Adipocyte (in vitro differentiated cells): ENCODE results near the gene MSI2.

ENCODE experiments used
- DNase-seq: peaks from one replicate; pipeline ENCODE4 v3.0.0-alpha.2; 2015; ENCODE audit warnings: low read depth
- H3K27me3 ChIP-seq: replicated peaks from 2 replicates; pipeline ENCODE4 v1.7.0; 2013; ENCODE audit warnings: mild to moderate bottlenecking, low read length, moderate library complexity; ENCODE audit not compliant: control insufficient read depth, insufficient read depth
- H3K36me3 ChIP-seq: 2 replicates; pipeline ENCODE4 v1.7.0; 2013; ENCODE audit warnings: low read length, mild to moderate bottlenecking, moderate library complexity; ENCODE audit not compliant: control insufficient read depth, insufficient read depth, severe bottlenecking
- H3K4me1 ChIP-seq: 2 replicates; pipeline ENCODE4 v1.7.0; 2013; ENCODE audit warnings: mild to moderate bottlenecking, low read length, moderate library complexity; ENCODE audit not compliant: control insufficient read depth, insufficient read depth
- H3K4me3 ChIP-seq: 2 replicates; pipeline ENCODE4 v1.7.0; 2013; ENCODE audit warnings: mild to moderate bottlenecking, low read length, moderate library complexity
- H3K9ac ChIP-seq: 2 replicates; pipeline ENCODE4 v1.7.0; 2013; ENCODE audit warnings: mild to moderate bottlenecking, low read length, moderate library complexity
- H3K9me3 ChIP-seq: 2 replicates; pipeline ENCODE4 v1.7.0; 2013; ENCODE audit warnings: mild to moderate bottlenecking, low read length, moderate library complexity; ENCODE audit not compliant: control insufficient read depth

The MSI2 gene

DNA sequence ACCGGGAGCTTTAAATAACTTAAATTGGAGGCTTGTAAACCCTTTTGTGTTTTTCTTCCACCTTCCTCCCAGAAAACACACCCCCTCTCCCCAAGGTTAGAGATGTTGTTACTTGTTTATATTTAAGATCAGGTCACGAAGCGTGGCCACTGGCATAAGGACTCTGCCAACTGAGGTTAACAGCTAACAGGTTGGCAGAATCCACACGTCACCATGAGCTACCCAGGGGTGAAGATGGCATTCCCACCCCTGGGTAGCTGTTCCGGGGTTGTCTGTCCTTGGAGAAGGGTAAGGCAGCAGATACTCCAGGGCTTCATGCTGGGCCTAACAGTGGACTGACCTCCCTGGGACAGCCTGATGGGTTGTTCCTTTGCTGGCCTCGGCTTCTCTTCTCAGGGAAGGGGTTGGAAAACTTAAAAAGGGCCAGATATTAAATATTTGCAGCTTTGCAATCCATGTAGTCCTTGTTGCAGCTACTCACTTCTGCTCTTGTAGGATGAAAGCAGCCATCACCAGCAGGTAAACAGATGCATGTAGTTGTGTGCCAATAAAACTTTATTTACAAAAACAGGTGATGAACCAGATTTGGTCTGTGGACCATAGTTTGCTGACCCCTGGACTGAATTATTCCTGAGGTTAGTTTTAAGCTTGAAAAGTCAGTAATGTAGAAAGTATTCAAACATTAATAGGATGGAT, 148.6 kb downstream of the MSI2 start:
- H3K9ac ChIP-seq = no peak overlapping the region
- H3K4me1 ChIP-seq = no peaks in the 10 kb centered on the region
- H3K27me3 ChIP-seq = no peaks in the 10 kb centered on the region
- no peaks in the 10 kb centered on the region for H3K36me3 ChIP-seq
- no peak overlapping the region for H3K4me3 ChIP-seq
- no peak for DNase-seq
- no peaks in the 10 kb centered on the region for H3K9me3 ChIP-seq

DNA sequence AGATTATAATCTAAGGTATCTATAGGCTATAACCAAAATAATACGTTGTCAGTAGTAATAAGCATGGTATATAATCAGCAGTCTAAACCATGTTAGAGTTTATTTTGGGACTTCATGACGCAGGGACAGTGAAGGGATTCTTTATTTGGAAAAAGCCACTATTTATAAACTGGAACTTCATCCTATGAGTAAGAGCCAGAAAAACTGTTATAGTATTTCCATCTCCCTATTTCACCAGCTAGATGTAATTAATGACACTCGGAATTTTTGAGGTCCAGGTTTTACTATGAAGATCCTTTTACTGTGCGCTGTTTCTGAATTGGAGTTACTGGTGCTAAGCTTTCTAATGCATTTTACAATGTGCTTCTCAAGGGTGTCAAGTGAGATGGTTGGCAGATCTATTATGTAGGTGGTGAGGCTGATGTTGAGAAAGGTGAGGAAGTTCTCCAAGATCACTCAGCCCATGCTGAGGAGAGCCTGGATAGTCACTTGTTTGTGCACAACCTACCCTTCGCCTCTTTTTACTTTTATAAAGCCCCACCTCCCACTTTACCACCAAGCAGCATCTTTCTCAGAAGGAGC, 149.3 kb downstream of the MSI2 start:
- DNase-seq = no peak
- Histone ChIP-seq H3K4me1 (no peaks in the 10 kb centered on the region), H3K9ac (no peak overlapping the region), H3K4me3 (no peak overlapping the region), H3K36me3 (no peaks in the 10 kb centered on the region), H3K27me3 (no peaks in the 10 kb centered on the region), H3K9me3 (no peaks in the 10 kb centered on the region)

DNA sequence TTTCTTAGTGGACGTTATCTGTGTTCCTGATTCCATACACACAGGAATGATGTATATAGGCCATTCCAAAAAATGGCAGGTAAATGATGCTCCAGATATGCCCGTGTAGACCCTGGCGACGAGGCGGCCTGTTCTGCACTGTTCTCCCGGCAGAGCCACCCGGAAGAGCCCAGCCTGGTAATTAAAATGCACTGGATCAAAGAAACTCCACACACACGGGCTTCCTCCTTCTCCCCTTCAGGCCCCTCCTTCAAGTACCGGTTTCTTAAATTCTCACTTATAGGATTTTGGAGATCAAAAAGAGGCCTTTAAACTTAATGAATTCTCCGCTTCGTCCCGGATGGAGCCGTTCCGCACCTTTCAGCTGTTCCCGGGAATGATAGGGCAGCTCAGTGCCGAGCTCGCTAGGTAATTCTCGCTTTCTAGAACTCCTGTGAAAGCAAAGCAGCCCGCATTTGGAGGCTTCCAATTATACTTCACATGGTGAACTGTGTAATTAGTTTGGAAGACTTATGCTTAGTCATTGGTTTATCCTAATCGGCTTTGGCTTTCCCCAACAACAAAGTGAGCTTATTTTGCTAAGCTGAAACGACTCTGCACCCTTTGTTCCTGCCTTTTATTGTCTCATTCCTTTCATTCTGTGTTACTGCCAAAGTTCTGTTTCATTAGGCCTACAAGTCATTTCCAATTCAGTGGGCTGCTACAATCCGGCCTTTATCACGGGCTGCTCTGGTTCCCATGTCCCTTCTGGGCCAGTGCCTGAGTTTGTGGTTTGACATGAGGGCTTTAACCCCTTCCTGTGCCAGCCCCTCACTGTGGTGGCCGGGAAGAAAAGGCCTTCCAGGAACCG, 150.0 kb downstream of the MSI2 start:
- H3K36me3 ChIP-seq = no peaks in the 10 kb centered on the region
- H3K9me3 ChIP-seq = no peaks in the 10 kb centered on the region
- no peak overlapping the region for H3K9ac ChIP-seq
- no peaks in the 10 kb centered on the region for H3K4me1 ChIP-seq
- no peaks in the 10 kb centered on the region for H3K27me3 ChIP-seq
- H3K4me3 ChIP-seq = no peak overlapping the region
- peak; percentile 32 for DNase-seq

DNA sequence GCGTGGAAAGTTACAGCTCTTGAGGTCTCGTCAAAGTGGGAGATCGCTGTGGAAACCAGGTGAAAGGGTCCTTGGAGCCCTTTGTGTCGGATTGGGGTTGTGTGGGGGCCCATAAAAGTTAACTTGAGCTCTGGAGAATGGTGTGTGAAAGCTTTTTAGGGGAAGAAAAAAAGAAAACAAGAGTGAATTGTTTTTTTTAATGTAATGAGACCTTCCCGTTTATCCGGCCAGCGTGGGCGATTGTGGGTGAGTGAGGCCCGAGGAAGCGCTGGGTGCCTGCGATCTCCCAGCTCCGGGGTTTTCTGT, 150.6 kb downstream of the MSI2 start:
- H3K36me3 ChIP-seq = no peaks in the 10 kb centered on the region
- no peaks in the 10 kb centered on the region for H3K27me3 ChIP-seq
- no peaks in the 10 kb centered on the region for H3K9me3 ChIP-seq
- H3K9ac ChIP-seq = no peak overlapping the region
- H3K4me3 ChIP-seq = no peak overlapping the region
- DNase-seq = no peak
- no peaks in the 10 kb centered on the region for H3K4me1 ChIP-seq

DNA sequence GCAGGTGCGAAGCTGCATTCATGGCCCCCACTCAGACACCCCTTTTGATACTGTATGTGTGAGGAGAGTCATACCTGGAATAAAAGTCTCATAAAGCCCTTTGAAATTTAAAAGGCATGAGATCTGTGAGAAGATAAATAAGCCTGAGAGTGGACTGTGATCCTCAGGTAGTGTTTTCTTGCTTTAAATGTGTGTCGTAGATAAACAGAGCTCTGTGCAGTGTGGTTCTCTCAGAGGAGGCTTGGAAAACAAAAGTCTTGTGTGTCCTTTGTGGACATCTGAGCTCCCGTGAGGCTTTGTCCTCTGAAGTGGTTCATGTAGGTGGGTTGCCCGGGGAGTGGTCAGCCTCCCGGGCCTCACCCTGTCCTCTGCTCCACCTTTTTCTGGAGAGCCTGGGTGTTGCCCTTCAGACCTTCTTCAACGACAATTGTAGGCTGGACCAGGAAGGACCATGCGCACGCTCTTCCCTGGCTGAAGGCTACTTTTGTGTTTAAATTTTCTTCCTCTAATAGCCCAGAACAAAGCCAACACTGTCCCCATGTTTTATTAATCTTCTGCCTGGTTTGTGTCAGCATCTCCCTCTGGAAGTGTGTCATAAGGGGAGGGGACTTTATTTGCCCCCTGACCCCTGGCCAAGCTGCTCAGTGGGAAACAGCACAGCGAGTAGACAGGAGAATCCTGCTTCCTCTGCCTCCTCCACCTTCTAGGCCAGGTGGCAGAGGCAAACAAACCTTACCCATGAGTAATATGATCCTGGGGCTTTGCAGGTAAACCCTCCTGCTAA, 151.2 kb downstream of the MSI2 start:
- DNase-seq = no peak
- Histone ChIP-seq H3K9me3 (no peaks in the 10 kb centered on the region), H3K4me1 (no peaks in the 10 kb centered on the region), H3K4me3 (no peak overlapping the region), H3K36me3 (no peaks in the 10 kb centered on the region), H3K27me3 (no peaks in the 10 kb centered on the region), H3K9ac (no peak overlapping the region)

DNA sequence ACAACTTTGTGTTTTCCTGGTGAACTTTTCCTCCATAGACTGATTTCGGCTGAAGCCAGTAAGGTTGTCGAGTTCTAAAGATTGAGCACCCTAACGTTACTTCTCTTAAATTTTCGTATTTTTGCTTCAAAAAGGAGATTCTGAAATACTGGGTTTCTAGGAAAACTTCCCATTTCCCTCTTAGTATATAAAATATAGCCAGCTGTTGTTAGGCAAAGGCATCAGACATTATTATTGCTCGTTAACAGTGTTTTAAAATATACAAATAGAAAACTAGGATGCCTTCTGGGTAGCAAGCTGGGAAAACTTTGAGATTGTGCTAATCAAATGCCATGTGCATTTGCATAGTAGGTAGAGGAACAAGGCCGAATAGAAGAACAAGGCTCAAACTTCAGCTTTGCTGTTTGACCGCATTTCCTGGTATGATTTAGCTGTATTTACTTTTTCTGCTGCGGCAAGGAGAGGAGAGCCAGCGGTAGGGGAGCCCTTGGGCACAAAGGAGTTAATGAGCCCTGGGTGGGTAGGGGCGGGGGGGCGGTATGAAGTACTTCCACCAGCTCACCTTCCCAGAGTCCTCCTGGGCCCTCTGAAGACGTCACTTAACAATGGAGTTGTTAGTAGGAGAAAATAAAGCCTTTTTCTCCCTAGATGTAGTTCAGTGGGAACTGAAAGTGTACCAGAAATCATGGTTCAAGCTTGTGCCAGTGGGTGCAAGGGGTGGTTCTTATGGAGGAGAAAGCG, 151.9 kb downstream of the MSI2 start:
- DNase-seq = no peak

DNA sequence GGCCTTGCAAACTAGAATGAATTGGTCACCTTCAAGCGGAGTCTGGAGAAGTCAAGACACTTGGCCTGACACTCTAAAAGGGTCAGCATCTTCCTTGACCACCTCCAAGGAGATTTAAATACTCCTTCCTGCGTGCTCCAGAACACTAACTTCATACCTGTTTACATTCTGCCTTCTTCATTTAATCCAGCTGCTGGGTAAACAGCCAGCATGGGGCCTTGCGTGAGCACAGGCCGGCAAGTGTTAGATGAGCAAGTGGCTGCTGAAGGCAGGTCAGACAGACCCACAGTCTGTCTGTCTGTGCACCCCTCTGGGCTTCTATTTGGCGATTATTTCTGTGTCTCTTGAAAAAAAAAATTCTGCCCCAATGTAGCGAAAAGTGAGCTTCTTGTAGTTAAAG, 153.8 kb downstream of the MSI2 start:
- no peak for DNase-seq
- Histone ChIP-seq H3K9ac (no peak overlapping the region), H3K36me3 (no peaks in the 10 kb centered on the region), H3K4me1 (no peaks in the 10 kb centered on the region), H3K9me3 (no peaks in the 10 kb centered on the region), H3K27me3 (no peaks in the 10 kb centered on the region), H3K4me3 (no peak overlapping the region)

More for the DNA sequence above, 151.9 kb downstream of the MSI2 start:
- Histone ChIP-seq H3K27me3 (no peaks in the 10 kb centered on the region), H3K4me3 (no peak overlapping the region), H3K9ac (no peak overlapping the region), H3K9me3 (no peaks in the 10 kb centered on the region), H3K36me3 (no peaks in the 10 kb centered on the region), H3K4me1 (no peaks in the 10 kb centered on the region)

DNA sequence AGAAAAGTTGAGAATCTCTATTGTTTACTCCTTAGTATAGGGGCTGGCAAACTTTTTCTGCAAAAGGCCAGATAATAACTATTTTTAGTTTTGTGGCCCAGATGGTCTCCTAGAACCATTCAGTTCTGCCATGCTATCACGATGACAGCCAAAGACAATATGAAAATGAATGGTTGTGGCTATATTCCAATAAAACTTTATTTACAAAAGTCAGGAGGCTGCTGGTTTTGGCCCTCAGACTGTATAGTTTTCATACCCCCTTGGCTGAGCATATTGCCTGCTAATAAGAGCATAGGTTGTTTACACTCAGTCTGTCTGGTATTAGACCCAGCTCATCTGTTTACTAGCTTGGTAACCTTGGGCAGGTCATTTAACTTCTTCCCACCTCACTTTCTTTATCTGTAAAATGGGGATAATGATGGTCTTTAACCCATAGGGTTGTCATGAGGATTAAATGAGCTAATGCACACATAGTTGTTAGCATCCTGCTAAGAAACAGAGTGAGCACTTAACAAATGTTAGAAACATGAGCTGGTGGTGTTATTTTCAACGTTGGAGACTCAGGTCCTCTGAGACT, 156.3 kb downstream of the MSI2 start:
- Histone ChIP-seq H3K27me3 (peaks cover 6% of the 10 kb centered on the region), H3K9ac (no peak overlapping the region), H3K4me1 (no peaks in the 10 kb centered on the region), H3K4me3 (no peak overlapping the region), H3K9me3 (peaks cover 4% of the 10 kb centered on the region), H3K36me3 (no peaks in the 10 kb centered on the region)
- no peak for DNase-seq

DNA sequence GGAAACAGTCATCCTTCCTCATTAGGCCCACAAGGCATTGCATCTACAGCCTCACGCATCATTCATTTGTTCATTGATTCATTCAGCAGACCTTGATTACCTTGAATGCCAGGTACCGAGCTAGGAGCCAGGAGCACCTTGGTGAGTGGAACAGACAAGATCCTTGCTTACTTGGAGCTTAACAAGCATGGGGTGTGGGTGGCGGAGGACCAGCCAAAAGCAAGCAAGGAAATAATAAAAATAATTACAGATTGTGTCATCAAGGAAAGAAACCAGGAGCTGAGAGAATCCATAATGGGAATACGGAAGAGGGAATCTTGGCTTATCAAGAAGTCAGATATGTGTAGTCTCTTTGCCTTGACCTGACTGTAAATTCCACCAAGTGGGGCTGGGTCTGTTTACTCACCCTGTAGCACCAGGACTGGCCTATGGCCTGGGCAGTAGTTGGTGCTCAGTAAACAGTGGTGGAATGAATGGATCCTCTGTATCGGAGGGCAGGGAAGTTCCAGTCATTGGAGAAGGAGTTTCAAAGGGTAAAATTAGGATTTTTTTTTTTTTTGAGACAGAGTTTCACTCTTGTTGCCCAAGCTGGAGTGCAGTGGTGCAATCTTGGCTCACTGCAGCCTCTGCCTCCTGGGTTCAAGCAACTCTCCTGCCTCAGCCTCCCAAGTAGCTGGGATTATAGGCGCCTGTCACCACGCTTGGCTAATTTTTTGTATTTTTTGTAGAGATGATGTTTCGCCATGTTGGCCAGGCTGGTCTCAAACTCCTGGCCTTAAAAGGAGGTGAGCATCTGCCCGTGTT, 157.7 kb downstream of the MSI2 start:
- H3K36me3 ChIP-seq = no peaks in the 10 kb centered on the region
- no peak for DNase-seq
- peaks cover 4% of the 10 kb centered on the region for H3K9me3 ChIP-seq
- no peaks in the 10 kb centered on the region for H3K4me1 ChIP-seq
- no peak overlapping the region for H3K9ac ChIP-seq
- peaks cover 8% of the 10 kb centered on the region for H3K27me3 ChIP-seq
- no peak overlapping the region for H3K4me3 ChIP-seq

DNA sequence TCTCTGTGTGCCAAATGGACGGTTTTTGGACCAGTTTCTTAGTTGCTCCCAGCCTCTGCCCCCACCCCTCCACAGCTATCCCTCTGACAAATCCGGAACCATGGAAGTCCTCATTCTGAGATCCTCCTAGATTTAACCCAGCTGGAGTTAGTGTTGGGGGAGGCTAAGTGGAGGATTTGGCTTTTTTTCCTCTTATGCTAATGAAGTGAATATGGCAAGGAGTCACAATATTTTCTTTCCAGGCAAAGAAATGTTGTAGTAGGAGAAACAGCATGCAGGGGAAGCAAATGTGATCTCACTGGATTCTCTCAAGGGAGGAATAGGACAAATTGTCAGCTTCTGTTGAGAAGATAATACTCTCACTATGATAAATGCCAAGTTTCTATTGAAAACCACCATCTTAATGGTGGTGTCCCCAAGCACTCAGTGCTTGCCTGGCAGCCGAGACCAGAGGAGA, 159.5 kb downstream of the MSI2 start:
- no peak overlapping the region for H3K9ac ChIP-seq
- DNase-seq = no peak
- H3K4me3 ChIP-seq = no peak overlapping the region
- no peaks in the 10 kb centered on the region for H3K36me3 ChIP-seq
- peaks cover 8% of the 10 kb centered on the region for H3K27me3 ChIP-seq
- peaks cover 4% of the 10 kb centered on the region for H3K9me3 ChIP-seq
- H3K4me1 ChIP-seq = no peaks in the 10 kb centered on the region
